ENCODE results near the gene LNX1.

DNA sequence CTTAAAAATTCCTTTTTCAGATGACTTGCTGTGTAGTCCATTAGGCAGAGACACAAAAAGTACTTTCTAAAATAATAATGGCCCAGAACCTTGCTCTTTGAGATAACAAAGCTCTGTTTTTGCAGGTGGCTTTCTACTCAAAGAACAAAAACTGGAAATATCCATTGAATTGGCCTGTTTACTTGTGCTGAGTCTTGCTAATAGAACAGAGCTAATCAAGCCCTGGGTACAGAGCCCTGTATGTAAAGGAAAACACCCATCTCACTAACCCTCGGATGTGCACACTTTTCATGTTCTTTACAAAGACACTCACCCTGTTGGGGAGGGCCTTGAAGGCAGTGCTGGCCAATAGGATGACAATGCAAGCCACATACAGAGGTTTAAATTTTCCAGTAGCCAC lies 27.0 kb upstream of the LNX1 start:
- TF ChIP-seq, protein P1, sequence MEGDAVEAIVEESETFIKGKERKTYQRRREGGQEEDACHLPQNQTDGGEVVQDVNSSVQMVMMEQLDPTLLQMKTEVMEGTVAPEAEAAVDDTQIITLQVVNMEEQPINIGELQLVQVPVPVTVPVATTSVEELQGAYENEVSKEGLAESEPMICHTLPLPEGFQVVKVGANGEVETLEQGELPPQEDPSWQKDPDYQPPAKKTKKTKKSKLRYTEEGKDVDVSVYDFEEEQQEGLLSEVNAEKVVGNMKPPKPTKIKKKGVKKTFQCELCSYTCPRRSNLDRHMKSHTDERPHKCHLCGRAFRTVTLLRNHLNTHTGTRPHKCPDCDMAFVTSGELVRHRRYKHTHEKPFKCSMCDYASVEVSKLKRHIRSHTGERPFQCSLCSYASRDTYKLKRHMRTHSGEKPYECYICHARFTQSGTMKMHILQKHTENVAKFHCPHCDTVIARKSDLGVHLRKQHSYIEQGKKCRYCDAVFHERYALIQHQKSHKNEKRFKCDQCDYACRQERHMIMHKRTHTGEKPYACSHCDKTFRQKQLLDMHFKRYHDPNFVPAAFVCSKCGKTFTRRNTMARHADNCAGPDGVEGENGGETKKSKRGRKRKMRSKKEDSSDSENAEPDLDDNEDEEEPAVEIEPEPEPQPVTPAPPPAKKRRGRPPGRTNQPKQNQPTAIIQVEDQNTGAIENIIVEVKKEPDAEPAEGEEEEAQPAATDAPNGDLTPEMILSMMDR (IDR thresholded peaks at IDR 0.05) = no peak
- TF ChIP-seq POLR2A (IDR thresholded peaks at IDR 0.05; ENCODE audit: low read depth) = no peak
- no peak for TF ChIP-seq POLR2AphosphoS5 (IDR thresholded peaks at IDR 0.05)

Measured in esophagus muscularis mucosa (tissue), 3 donors.